WTC11 (cell line): ENCODE measurements around the gene LYPD6. TPM values are rescaled to one million over a fixed set of nuclear protein-coding genes. Genes with fewer than 3 reads are reported as not detected.

Experiments used
- ATAC-seq: fragments of 200-7000 bp; cut with Tn5 transposase; 2 replicates; pipeline ENCODE4 v1.10.0; 2021; ENCODE audit warnings: mild to moderate bottlenecking, moderate library complexity
- CTCF ChIA-PET: fragments of 300-600 bp; sonication (Branson Sonifier 250); formaldehyde crosslinking; loops from one replicate; lab custom pipeline; 2021; ENCODE audit warnings: antibody characterized with exemption; lab: Charles Lee
- POLR2A ChIA-PET: fragments of 350-600 bp; sonication (Branson Sonifier 250); formaldehyde crosslinking; loops from one replicate; lab custom pipeline; 2021; ENCODE audit warnings: antibody characterized with exemption; lab: Charles Lee
- DNase-seq: peaks from one replicate; pipeline ENCODE4 v3.0.0; 2021; ENCODE audit warnings: low spot score
- H3K27ac Mint-ChIP-seq: 2 replicates; pipeline ENCODE4 v1.8.0; 2021; ENCODE audit warnings: mixed read lengths
- H3K27me3 Mint-ChIP-seq: 2 replicates; pipeline ENCODE4 v1.8.0; 2021; ENCODE audit warnings: low read depth, mild to moderate bottlenecking, moderate library complexity, mixed read lengths
- H3K36me3 Mint-ChIP-seq: 2 replicates; pipeline ENCODE4 v1.8.0; 2021; ENCODE audit warnings: mixed read lengths
- H3K4me1 Mint-ChIP-seq: 2 replicates; pipeline ENCODE4 v1.8.0; 2022; ENCODE audit warnings: mixed read lengths
- H3K4me3 Mint-ChIP-seq: 2 replicates; pipeline ENCODE4 v1.8.0; 2021; ENCODE audit warnings: mild to moderate bottlenecking, moderate library complexity, mixed read lengths
- H3K9me3 Mint-ChIP-seq: 2 replicates; pipeline ENCODE4 v1.8.0; 2021; ENCODE audit warnings: mixed read lengths
- ATF1 ChIP-seq: sonication (generic); formaldehyde crosslinking; IDR thresholded peaks from 2 replicates; pipeline ENCODE4 v1.8.1; 2023; ENCODE audit warnings: mild to moderate bottlenecking, moderate library complexity, missing genetic modification reagents
- ATF6 ChIP-seq: sonication (generic); formaldehyde crosslinking; IDR thresholded peaks from 2 replicates; pipeline ENCODE4 v1.8.1; 2023; ENCODE audit warnings: mild to moderate bottlenecking, missing genetic modification reagents
- FOXJ3 ChIP-seq: sonication (generic); formaldehyde crosslinking; IDR thresholded peaks from 2 replicates; pipeline ENCODE4 v1.9.0; 2021; ENCODE audit warnings: missing genetic modification reagents, mild to moderate bottlenecking, borderline replicate concordance
- GRHL2 ChIP-seq: fragments of 250-450 bp; sonication (Bioruptor Pico); IDR thresholded peaks from 2 replicates; pipeline ENCODE4 v1.8.0; 2022; ENCODE audit warnings: mild to moderate bottlenecking, moderate library complexity; ENCODE audit not compliant: insufficient replicate concordance, severe bottlenecking
- JAZF1 ChIP-seq: fragments of 250-450 bp; sonication (Bioruptor Pico); IDR thresholded peaks from 2 replicates; pipeline ENCODE4 v1.9.0; 2021; ENCODE audit warnings: moderate library complexity, mild to moderate bottlenecking, inconsistent platforms
- MAX ChIP-seq: sonication (generic); formaldehyde crosslinking; IDR thresholded peaks from 2 replicates; pipeline ENCODE4 v1.8.0; 2022; ENCODE audit warnings: mild to moderate bottlenecking, missing genetic modification reagents
- MLX ChIP-seq: sonication (generic); formaldehyde crosslinking; IDR thresholded peaks from 2 replicates; pipeline ENCODE4 v1.8.1; 2023; ENCODE audit warnings: mild to moderate bottlenecking, missing genetic modification reagents, moderate library complexity
- NFE2L1 ChIP-seq: sonication (generic); formaldehyde crosslinking; IDR thresholded peaks from 2 replicates; pipeline ENCODE4 v1.8.1; 2023; ENCODE audit warnings: missing genetic modification reagents
- NFYB ChIP-seq: sonication (generic); formaldehyde crosslinking; conservative IDR thresholded peaks from 2 replicates; pipeline ENCODE4 v1.8.0; 2022; ENCODE audit warnings: low read depth, missing genetic modification reagents
- NR1H2 ChIP-seq: sonication (generic); formaldehyde crosslinking; IDR thresholded peaks from 2 replicates; pipeline ENCODE4 v1.9.0; 2021; ENCODE audit warnings: mild to moderate bottlenecking, moderate library complexity, missing genetic modification reagents
- PRRX2 ChIP-seq: fragments of 250-450 bp; sonication (Bioruptor Pico); IDR thresholded peaks from 2 replicates; pipeline ENCODE4 v1.8.0; 2021; ENCODE audit warnings: mild to moderate bottlenecking
- TCF7 ChIP-seq: sonication (generic); formaldehyde crosslinking; IDR thresholded peaks from 2 replicates; pipeline ENCODE4 v1.8.0; 2022; ENCODE audit warnings: mild to moderate bottlenecking, low read depth, missing genetic modification reagents, moderate library complexity
- TP53 ChIP-seq: sonication (generic); formaldehyde crosslinking; IDR thresholded peaks from 2 replicates; pipeline ENCODE4 v1.8.1; 2023; ENCODE audit warnings: mild to moderate bottlenecking, missing genetic modification reagents
- USF2 ChIP-seq: sonication (generic); formaldehyde crosslinking; IDR thresholded peaks from 2 replicates; pipeline ENCODE4 v1.8.1; 2023; ENCODE audit warnings: mild to moderate bottlenecking, missing genetic modification reagents, moderate library complexity
- ZNF232 ChIP-seq: sonication (generic); formaldehyde crosslinking; IDR thresholded peaks from 2 replicates; pipeline ENCODE4 v1.8.0; 2022; ENCODE audit warnings: mild to moderate bottlenecking, missing genetic modification reagents
- ZNF512 ChIP-seq: sonication (generic); formaldehyde crosslinking; IDR thresholded peaks from 2 replicates; pipeline ENCODE4 v1.8.1; 2022; ENCODE audit warnings: missing genetic modification reagents, borderline replicate concordance
- total RNA-seq: library from RNA; stranded (reverse); gene quantifications from 3 replicates; pipeline ENCODE4 v1.2.3, GENCODE V29; 2021
- TF ChIP-seq, protein P1 (sequence below): sonication (generic); formaldehyde crosslinking; IDR thresholded peaks from 2 replicates; pipeline ENCODE4 v1.8.0; 2022; ENCODE audit warnings: mild to moderate bottlenecking, missing genetic modification reagents
- TF ChIP-seq, protein P2 (sequence below): sonication (generic); formaldehyde crosslinking; IDR thresholded peaks from 2 replicates; pipeline ENCODE4 v1.8.0; 2023; ENCODE audit warnings: missing genetic modification reagents, mild to moderate bottlenecking, borderline replicate concordance
- TF ChIP-seq, protein P3 (sequence below): fragments of 200-600 bp; IDR thresholded peaks from 2 replicates; pipeline ENCODE4 v1.8.0; 2022; ENCODE audit warnings: antibody characterized with exemption
- TF ChIP-seq, protein P4 (sequence below): sonication (generic); formaldehyde crosslinking; IDR thresholded peaks from 2 replicates; pipeline ENCODE4 v1.8.1; 2023; ENCODE audit warnings: mild to moderate bottlenecking, missing genetic modification reagents

Gene LYPD6
- total RNA-seq, 1 experiment from 2014 or later, result 4.8 TPM

DNA sequence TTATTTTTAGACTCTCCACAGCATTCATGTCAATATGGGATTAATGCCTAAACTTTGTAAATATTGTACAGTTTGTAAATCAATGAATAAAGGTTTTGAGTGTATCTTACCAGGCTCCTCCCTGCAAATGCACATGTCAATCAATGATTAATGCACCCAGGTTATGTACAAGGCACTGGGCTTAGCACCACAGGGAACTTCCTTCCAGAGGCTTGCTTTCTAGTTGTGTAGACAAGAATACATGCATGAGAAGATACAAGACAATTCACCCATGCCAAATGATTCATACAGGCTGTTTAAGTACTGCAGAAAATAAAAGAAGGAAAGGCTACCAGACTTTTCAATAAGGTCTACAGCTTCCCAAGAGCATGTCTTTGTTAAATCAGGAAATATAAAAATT, 143.1 kb downstream of the LYPD6 start:
- H3K27me3 Mint-ChIP-seq, result no peaks in the 10 kb centered on the region
- H3K27ac Mint-ChIP-seq, result no peak overlapping the region
- CTCF ChIA-PET, result interaction anchor here (1.6 kb wide), 1 partner anchor 456 kb away, joined by 3 read pairs; no protein-coding TSS in a partner anchor
- H3K4me3 Mint-ChIP-seq, result no peak overlapping the region
- TF ChIP-seq NFE2L1 (CRISPR knock-in tag) (no peak), NR1H2 (CRISPR knock-in tag) (no peak), TCF7 (CRISPR knock-in tag) (no peak), TP53 (no peak), USF2 (CRISPR knock-in tag) (no peak), PRRX2 (CRISPR knock-in tag) (no peak), FOXJ3 (CRISPR knock-in tag) (no peak), MAX (CRISPR knock-in tag) (no peak), GRHL2 (CRISPR knock-in tag) (no peak), NFYB (no peak), ATF1 (CRISPR knock-in tag) (no peak), JAZF1 (CRISPR knock-in tag) (no peak), ZNF512 (CRISPR knock-in tag) (no peak), MLX (CRISPR knock-in tag) (no peak), ATF6 (no peak), ZNF232 (CRISPR knock-in tag) (no peak)
- TF ChIP-seq, protein P1, sequence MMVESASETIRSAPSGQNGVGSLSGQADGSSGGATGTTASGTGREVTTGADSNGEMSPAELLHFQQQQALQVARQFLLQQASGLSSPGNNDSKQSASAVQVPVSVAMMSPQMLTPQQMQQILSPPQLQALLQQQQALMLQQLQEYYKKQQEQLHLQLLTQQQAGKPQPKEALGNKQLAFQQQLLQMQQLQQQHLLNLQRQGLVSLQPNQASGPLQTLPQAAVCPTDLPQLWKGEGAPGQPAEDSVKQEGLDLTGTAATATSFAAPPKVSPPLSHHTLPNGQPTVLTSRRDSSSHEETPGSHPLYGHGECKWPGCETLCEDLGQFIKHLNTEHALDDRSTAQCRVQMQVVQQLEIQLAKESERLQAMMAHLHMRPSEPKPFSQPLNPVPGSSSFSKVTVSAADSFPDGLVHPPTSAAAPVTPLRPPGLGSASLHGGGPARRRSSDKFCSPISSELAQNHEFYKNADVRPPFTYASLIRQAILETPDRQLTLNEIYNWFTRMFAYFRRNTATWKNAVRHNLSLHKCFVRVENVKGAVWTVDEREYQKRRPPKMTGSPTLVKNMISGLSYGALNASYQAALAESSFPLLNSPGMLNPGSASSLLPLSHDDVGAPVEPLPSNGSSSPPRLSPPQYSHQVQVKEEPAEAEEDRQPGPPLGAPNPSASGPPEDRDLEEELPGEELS (CRISPR knock-in tag), result no peak
- TF ChIP-seq, protein P2, sequence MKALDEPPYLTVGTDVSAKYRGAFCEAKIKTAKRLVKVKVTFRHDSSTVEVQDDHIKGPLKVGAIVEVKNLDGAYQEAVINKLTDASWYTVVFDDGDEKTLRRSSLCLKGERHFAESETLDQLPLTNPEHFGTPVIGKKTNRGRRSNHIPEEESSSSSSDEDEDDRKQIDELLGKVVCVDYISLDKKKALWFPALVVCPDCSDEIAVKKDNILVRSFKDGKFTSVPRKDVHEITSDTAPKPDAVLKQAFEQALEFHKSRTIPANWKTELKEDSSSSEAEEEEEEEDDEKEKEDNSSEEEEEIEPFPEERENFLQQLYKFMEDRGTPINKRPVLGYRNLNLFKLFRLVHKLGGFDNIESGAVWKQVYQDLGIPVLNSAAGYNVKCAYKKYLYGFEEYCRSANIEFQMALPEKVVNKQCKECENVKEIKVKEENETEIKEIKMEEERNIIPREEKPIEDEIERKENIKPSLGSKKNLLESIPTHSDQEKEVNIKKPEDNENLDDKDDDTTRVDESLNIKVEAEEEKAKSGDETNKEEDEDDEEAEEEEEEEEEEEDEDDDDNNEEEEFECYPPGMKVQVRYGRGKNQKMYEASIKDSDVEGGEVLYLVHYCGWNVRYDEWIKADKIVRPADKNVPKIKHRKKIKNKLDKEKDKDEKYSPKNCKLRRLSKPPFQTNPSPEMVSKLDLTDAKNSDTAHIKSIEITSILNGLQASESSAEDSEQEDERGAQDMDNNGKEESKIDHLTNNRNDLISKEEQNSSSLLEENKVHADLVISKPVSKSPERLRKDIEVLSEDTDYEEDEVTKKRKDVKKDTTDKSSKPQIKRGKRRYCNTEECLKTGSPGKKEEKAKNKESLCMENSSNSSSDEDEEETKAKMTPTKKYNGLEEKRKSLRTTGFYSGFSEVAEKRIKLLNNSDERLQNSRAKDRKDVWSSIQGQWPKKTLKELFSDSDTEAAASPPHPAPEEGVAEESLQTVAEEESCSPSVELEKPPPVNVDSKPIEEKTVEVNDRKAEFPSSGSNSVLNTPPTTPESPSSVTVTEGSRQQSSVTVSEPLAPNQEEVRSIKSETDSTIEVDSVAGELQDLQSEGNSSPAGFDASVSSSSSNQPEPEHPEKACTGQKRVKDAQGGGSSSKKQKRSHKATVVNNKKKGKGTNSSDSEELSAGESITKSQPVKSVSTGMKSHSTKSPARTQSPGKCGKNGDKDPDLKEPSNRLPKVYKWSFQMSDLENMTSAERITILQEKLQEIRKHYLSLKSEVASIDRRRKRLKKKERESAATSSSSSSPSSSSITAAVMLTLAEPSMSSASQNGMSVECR (CRISPR knock-in tag), result no peak
- TF ChIP-seq, protein P3, sequence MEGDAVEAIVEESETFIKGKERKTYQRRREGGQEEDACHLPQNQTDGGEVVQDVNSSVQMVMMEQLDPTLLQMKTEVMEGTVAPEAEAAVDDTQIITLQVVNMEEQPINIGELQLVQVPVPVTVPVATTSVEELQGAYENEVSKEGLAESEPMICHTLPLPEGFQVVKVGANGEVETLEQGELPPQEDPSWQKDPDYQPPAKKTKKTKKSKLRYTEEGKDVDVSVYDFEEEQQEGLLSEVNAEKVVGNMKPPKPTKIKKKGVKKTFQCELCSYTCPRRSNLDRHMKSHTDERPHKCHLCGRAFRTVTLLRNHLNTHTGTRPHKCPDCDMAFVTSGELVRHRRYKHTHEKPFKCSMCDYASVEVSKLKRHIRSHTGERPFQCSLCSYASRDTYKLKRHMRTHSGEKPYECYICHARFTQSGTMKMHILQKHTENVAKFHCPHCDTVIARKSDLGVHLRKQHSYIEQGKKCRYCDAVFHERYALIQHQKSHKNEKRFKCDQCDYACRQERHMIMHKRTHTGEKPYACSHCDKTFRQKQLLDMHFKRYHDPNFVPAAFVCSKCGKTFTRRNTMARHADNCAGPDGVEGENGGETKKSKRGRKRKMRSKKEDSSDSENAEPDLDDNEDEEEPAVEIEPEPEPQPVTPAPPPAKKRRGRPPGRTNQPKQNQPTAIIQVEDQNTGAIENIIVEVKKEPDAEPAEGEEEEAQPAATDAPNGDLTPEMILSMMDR, result no peak
- TF ChIP-seq, protein P4, sequence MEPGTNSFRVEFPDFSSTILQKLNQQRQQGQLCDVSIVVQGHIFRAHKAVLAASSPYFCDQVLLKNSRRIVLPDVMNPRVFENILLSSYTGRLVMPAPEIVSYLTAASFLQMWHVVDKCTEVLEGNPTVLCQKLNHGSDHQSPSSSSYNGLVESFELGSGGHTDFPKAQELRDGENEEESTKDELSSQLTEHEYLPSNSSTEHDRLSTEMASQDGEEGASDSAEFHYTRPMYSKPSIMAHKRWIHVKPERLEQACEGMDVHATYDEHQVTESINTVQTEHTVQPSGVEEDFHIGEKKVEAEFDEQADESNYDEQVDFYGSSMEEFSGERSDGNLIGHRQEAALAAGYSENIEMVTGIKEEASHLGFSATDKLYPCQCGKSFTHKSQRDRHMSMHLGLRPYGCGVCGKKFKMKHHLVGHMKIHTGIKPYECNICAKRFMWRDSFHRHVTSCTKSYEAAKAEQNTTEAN (CRISPR knock-in tag), result no peak
- TF ChIP-seq, all 79 proteins: peak for 0
- DNase-seq, result no peak
- ATAC-seq, result no peak
- H3K36me3 Mint-ChIP-seq, result 0 out of 2 replicates have a peak, but pooled peaks cover 2% of the 10 kb centered on the region
- POLR2A ChIA-PET, result no interaction called here
- H3K4me1 Mint-ChIP-seq, result no peaks in the 10 kb centered on the region
- peaks cover 3% of the 10 kb centered on the region; the same call in 1 of the 2 replicates for H3K9me3 Mint-ChIP-seq
